Fibroblast of villous mesenchyme (primary cell): ENCODE data around the gene LIPC. TPM values are rescaled to one million over a fixed set of nuclear protein-coding genes. Genes with fewer than 3 reads are reported as not detected.
A peak's percentile ranks its signal among the peaks of the same experiment; 100 is the strongest.

Experiments used
- DNase-seq: peaks from one replicate; pipeline ENCODE4 v3.0.0-alpha.2; 2010; ENCODE audit warnings: low read depth
- H3K4me3 ChIP-seq: 2 replicates; pipeline ENCODE4 v1.5.1; 2011; ENCODE audit warnings: low read depth, mild to moderate bottlenecking, low read length
- total RNA-seq: library from RNA; depleted of rRNA; stranded (reverse); fragments of >200 nt; gene quantifications from 2 replicates; pipeline ENCODE4 v1.2.3, GENCODE V29; 2012
- TF ChIP-seq, protein P1 (sequence below): IDR thresholded peaks from 2 replicates; pipeline ENCODE4 v1.5.1; 2012; ENCODE audit warnings: low read depth, mild to moderate bottlenecking, low read length; ENCODE audit not compliant: insufficient read depth

Gene LIPC
- total RNA-seq, 1 donor, result 0.86 TPM

DNA sequence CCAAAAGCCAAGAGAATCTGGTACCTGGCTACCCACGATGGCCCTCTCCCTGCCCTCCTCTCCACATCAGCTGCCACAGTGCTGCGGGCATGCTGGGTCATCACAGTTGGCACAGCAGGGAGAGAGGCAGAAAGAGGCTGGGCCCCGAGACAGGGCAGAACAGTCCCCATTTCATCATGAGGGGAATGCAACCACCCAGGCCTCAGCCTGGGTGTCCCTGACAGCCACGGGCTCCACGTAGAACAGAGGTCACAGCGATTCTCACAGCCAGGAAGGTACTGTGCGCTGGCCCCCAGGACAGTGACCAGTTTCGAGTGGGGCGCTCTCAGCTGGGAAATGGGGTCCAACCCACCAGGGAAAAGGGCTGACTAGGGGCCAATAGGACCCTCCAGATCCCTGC is 6.3 kb downstream of the LIPC start:
- TF ChIP-seq, protein P1, sequence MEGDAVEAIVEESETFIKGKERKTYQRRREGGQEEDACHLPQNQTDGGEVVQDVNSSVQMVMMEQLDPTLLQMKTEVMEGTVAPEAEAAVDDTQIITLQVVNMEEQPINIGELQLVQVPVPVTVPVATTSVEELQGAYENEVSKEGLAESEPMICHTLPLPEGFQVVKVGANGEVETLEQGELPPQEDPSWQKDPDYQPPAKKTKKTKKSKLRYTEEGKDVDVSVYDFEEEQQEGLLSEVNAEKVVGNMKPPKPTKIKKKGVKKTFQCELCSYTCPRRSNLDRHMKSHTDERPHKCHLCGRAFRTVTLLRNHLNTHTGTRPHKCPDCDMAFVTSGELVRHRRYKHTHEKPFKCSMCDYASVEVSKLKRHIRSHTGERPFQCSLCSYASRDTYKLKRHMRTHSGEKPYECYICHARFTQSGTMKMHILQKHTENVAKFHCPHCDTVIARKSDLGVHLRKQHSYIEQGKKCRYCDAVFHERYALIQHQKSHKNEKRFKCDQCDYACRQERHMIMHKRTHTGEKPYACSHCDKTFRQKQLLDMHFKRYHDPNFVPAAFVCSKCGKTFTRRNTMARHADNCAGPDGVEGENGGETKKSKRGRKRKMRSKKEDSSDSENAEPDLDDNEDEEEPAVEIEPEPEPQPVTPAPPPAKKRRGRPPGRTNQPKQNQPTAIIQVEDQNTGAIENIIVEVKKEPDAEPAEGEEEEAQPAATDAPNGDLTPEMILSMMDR, result no peak
- H3K4me3 ChIP-seq, result no peak overlapping the region
- DNase-seq, result no peak

DNA sequence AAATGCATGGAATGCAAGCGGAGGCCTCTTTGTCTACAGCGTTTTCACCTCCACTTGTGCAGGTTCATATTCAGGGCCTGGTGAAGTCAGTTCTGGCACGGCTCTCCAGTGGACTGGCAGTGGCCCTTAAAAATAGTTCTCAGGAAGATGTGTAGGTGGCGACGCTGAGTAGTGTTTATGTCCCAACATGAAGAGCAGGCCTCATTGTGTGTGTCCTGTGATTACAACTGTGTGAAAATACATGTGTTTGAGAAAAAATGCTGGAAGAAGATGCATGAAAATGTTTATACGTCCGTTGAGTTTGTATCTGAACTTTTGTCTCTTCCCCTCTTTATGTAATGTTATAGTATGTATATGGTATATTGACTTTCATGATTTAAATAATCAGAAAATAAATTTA is 7.2 kb downstream of the LIPC start:
- H3K4me3 ChIP-seq, result no peak overlapping the region
- peak; percentile 63 for DNase-seq
- TF ChIP-seq, protein P1, result peak; percentile 47

DNA sequence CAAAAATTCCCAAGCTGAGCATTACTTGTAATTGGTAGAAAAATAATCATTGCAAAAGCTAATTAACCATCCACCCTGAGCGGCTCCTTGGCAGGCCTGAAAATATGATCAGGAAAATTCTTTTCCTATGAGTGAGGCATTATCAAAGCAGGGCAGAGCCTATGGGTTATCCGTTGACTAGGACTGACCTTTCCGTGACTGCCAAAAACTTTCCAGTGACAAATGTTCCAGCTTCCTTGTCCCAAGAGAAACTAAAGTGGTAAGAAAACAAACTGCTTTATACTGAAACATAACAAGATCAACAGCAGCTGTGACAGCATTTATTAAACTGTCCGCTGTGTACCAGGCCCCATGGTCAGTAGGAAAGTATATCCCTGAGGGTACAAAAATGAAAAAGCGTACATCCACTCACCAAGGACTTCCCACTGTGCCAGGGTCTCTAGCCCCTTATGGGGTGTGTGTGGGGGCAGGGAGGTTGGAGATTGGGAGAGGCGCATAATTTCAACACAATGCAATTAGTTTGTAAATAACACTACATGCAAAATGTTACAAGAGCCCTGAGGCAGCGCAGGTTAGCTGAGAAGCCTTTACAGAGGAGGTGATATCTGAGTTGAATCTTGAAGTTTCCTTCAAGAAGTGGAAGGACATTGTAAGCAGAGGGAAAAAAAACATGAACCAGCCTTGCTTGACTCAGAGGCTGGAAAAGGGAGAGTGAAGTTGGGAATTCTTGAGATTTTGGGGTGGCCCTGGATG is 8.5 kb downstream of the LIPC start:
- DNase-seq, result peak; percentile 39
- TF ChIP-seq, protein P1, result no peak
- H3K4me3 ChIP-seq, result no peak overlapping the region

DNA sequence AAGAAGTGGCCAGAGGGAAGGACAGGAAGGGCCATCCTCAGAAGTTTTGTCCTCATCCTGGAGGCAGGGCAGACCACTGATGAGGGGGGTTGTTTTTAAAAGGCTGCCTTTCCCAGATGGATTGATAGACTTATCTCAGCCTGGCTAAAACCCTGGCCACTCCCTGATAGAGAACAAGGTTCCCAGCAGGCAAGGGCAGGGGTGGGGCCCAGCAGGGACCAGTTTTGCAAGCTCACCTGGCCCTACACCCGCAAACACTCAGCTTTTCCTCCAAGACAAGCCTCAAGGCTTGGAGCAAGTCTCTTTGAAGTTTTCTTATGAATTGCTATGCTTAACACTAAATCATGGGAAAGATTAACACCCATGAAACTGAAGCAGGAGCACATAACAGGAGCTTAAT is 9.1 kb downstream of the LIPC start:
- no peak overlapping the region for H3K4me3 ChIP-seq
- no peak for DNase-seq
- TF ChIP-seq, protein P1, result no peak

DNA sequence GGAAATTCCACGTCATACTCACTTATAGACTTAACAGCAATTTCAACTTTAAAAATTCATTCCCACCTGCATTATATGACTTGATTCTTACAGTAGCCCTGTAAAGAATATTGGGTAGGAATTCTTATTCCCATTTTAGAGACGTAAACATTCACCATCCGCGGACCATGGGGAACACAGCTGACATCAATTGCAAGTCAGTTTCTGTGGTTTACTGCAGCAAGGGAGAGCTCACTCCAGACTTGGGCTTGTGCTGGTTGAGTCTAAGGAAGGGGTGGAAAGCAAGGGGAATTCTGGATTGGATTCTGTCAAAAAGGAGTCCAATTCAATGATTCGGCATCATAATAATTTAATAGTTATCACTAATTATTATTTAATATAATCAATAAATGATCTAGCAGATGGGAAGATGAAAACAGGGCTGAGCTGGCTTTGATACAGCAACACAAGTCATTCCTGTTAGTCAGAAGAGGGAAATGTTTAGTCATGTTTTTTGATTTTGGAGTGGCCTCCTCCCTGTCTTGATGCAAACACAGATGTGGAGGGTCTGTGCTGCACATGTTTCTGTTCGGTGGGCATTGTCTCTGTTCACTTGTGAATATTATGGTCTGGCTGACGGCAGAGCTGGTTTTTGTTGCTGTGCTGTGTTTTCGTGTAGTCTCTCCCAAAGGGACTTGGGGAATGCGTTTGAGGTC is 9.7 kb downstream of the LIPC start:
- no peak overlapping the region for H3K4me3 ChIP-seq
- TF ChIP-seq, protein P1, result no peak
- peak; percentile 59 for DNase-seq

DNA sequence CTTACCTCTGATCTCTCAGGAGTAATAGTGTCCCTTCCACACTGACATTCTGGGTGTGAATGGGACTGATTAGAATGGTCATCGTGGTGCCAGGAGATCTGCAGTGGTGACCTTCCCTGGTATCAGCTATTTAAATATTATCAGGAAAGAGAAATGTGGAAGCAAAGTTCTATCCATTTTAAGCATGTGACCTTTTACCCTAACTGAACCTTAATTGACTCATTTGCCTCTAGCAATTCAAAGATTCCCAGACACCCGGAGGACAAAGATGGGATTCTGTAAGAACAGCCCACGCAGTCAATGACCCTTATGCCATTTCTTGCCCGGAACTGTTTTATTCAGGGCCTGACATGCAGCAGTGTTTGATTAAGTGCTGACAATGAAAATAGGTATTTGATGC is 10.3 kb downstream of the LIPC start:
- DNase-seq, result no peak

More for the DNA sequence above, 10.3 kb downstream of the LIPC start:
- TF ChIP-seq, protein P1, result no peak
- no peak overlapping the region for H3K4me3 ChIP-seq
